Gastrocnemius medialis (tissue), 4 donors: ENCODE measurements around the gene GCNA. TPM values are rescaled to one million over a fixed set of nuclear protein-coding genes. Genes with fewer than 3 reads are reported as not detected.

Experiments used
- ATAC-seq, 2 donors: fragments of 150-250 bp; one replicate each; pipeline ENCODE4 v1.9.1; 2016
- DNase-seq, 2 donors: peaks; one replicate each; pipeline ENCODE4 v3.0.0-alpha.2; 2019
- H3K27ac ChIP-seq, 4 donors: fragments of 200-600 bp; sonication (generic); 1 replicate in 1 of 4; 2 replicates in 3 of 4; pipeline ENCODE4 v1.5.1; 2016 to 2018; ENCODE audit warnings: mild to moderate bottlenecking in 2 of 4, moderate library complexity in 1 of 4
- H3K27me3 ChIP-seq, 3 donors: fragments of 200-600 bp; sonication (generic) in 2 of 3; 1 replicate in 1 of 3; 2 replicates in 2 of 3; pipeline versions ENCODE4 v1.5.1 to v1.6.0; 2016 to 2019; ENCODE audit warnings: mild to moderate bottlenecking in 1 of 3, moderate library complexity in 1 of 3
- H3K36me3 ChIP-seq, 2 donors: fragments of 200-600 bp; sonication (generic) in 1 of 2; one replicate each; pipeline ENCODE4 v1.5.1; 2017 to 2018
- H3K4me1 ChIP-seq, 2 donors: fragments of 200-600 bp; sonication (generic) in 1 of 2; one replicate each; pipeline ENCODE4 v1.5.1; 2016 to 2017; ENCODE audit warnings: mild to moderate bottlenecking in 2 of 2
- H3K4me3 ChIP-seq, 4 donors: fragments of 200-600 bp; sonication (generic) in 3 of 4; 1 replicate in 1 of 4; 2 replicates in 3 of 4; pipeline ENCODE4 v1.5.1; 2016 to 2019; ENCODE audit warnings: mild to moderate bottlenecking in 2 of 4
- H3K9me3 ChIP-seq, 3 donors: fragments of 200-600 bp; sonication (generic) in 2 of 3; 1 replicate in 1 of 3; 2 replicates in 2 of 3; pipeline ENCODE4 v1.5.1; 2016 to 2019
- POLR2A ChIP-seq, 2 donors: fragments of 450-650 bp; IDR thresholded peaks; one replicate each; pipeline ENCODE4 v1.6.1; 2017; ENCODE audit warnings: antibody characterized with exemption in 2 of 2, mild to moderate bottlenecking in 2 of 2, moderate library complexity in 2 of 2
- in situ Hi-C, 4 donors: fragments of 200-750 bp; cut with MboI; loops; one replicate each; pipeline versions ENCODE4 v1.15.0 to v1.8.0; 2017; ENCODE audit warnings: low sequenced_read_pairs in 4 of 4
- intact Hi-C: fragments of 100-400 bp; cut with DNase I; formaldehyde crosslinking; loops from one replicate; pipeline ENCODE4 v1.15.1; 2023; ENCODE audit warnings: low total_unique reads
- total RNA-seq, 4 donors: library from RNA; depleted of rRNA; stranded (reverse); fragments of >200 nt; gene quantifications; one replicate each; pipeline versions ENCODE4 v1.1.0 to v1.2.3, GENCODE V29; 2016
- TF ChIP-seq, protein P1 (sequence below), 5 experiments: fragments of 450-650 bp in 3 of 5; fragments of 200-600 bp in 2 of 5; sonication (generic) in 2 of 5; IDR thresholded peaks in 4 of 5; conservative IDR thresholded peaks in 1 of 5; 1 replicate in 4 of 5; 2 replicates in 1 of 5; pipeline ENCODE4 v1.5.1; 2016 to 2019; ENCODE audit warnings: antibody characterized with exemption in 5 of 5, mild to moderate bottlenecking in 3 of 5, moderate library complexity in 3 of 5

Gene GCNA
- total RNA-seq, 4 donors from 2014 or later: 0.95 to 5.4 (median 1.4) TPM

DNA sequence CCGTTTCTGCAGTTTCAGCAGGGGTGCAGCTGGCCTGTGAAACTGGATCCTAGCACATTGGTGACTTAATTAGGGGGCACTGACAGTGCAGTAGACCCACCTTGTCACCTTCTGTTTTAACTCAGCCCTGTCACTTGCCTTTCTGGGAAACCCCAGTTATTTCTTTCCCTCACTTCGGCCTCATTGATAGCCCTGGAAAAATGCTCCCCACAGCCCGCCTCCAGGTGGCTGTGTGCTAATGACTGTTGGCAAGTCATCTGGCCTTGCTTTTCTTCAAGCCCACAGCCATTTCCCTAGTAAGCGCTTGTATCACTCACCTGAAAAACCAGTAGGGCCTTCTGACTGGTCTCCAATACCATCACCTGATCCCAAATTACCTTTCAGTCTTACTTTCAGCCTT, 36.8 kb downstream of the GCNA start:
- no peak for TF ChIP-seq POLR2A (IDR thresholded peaks at IDR 0.05)
- TF ChIP-seq, protein P1, sequence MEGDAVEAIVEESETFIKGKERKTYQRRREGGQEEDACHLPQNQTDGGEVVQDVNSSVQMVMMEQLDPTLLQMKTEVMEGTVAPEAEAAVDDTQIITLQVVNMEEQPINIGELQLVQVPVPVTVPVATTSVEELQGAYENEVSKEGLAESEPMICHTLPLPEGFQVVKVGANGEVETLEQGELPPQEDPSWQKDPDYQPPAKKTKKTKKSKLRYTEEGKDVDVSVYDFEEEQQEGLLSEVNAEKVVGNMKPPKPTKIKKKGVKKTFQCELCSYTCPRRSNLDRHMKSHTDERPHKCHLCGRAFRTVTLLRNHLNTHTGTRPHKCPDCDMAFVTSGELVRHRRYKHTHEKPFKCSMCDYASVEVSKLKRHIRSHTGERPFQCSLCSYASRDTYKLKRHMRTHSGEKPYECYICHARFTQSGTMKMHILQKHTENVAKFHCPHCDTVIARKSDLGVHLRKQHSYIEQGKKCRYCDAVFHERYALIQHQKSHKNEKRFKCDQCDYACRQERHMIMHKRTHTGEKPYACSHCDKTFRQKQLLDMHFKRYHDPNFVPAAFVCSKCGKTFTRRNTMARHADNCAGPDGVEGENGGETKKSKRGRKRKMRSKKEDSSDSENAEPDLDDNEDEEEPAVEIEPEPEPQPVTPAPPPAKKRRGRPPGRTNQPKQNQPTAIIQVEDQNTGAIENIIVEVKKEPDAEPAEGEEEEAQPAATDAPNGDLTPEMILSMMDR (IDR thresholded peaks at IDR 0.05 in 4 of 5, conservative IDR thresholded peaks at IDR 0.05 in 1 of 5): no peak
- in situ Hi-C loops (no loop called here), intact Hi-C loops (no loop called here)
- Histone ChIP-seq H3K4me3 (no peak overlapping the region), H3K36me3 (peaks cover 0 to 35% of the 10 kb centered on the region in 2 donors), H3K9me3 (no peaks in the 10 kb centered on the region), H3K27me3 (no peaks in the 10 kb centered on the region), H3K4me1 (no peaks in the 10 kb centered on the region), H3K27ac (no peak overlapping the region)
- no peak for ATAC-seq
- DNase-seq: no peak

DNA sequence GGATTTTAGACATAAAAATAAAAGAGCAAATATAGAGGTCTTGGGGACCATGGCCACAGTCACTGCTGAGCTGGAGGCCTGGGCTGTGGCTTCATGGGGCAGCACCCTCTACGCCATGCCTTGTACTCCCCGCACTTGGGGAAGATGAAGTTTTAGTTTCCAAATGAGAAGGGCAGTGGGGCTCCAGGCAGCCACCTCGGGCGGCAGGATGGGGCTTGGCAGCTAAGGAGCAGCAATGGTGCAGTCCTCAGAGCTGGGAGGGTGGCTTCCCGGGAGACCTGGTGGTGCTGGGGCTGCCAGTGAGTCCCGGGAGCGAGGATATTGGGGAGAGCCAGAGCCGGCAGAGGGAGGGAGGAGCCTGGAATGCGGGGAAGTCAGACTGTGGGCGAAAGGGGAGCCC, 37.7 kb downstream of the GCNA start:
- no peak for TF ChIP-seq POLR2A (IDR thresholded peaks at IDR 0.05)
- TF ChIP-seq, protein P1 (IDR thresholded peaks at IDR 0.05 in 4 of 5, conservative IDR thresholded peaks at IDR 0.05 in 1 of 5): no peak
- ATAC-seq (no peak), DNase-seq (no peak)
- intact Hi-C loops: no loop called here
- Histone ChIP-seq H3K4me1 (no peaks in the 10 kb centered on the region), H3K36me3 (peaks cover 0 to 26% of the 10 kb centered on the region in 2 donors), H3K27me3 (no peaks in the 10 kb centered on the region), H3K9me3 (no peaks in the 10 kb centered on the region), H3K4me3 (no peak overlapping the region), H3K27ac (no peak overlapping the region)
- in situ Hi-C loops: no loop called here

- ATAC-seq (peak in 1 of 2 donors; percentile 17), DNase-seq (no peak)
- Histone ChIP-seq H3K36me3 (peaks cover 0 to 16% of the 10 kb centered on the region in 2 donors), H3K9me3 (no peaks in the 10 kb centered on the region), H3K27ac (no peak overlapping the region), H3K4me3 (no peak overlapping the region), H3K4me1 (peaks cover 0 to under 1% of the 10 kb centered on the region in 2 donors), H3K27me3 (no peaks in the 10 kb centered on the region)
- TF ChIP-seq POLR2A (IDR thresholded peaks at IDR 0.05): no peak
- TF ChIP-seq, protein P1 (IDR thresholded peaks at IDR 0.05 in 4 of 5, conservative IDR thresholded peaks at IDR 0.05 in 1 of 5): no peak
- in situ Hi-C loops (no loop called here), intact Hi-C loops (no loop called here)
Observed at GRCh38 chrX:71616672-71617529, 38.7 kb downstream of the GCNA start.

- in situ Hi-C loops: no loop called here
- Histone ChIP-seq H3K9me3 (no peaks in the 10 kb centered on the region), H3K27me3 (no peaks in the 10 kb centered on the region), H3K4me1 (peaks cover 4 to 7% of the 10 kb centered on the region in 2 donors), H3K4me3 (no peak overlapping the region), H3K27ac (no peak overlapping the region), H3K36me3 (peaks cover 0 to 13% of the 10 kb centered on the region in 2 donors)
- intact Hi-C loops: no loop called here
- no peak for DNase-seq
- no peak for TF ChIP-seq POLR2A (IDR thresholded peaks at IDR 0.05)
- TF ChIP-seq, protein P1 (IDR thresholded peaks at IDR 0.05 in 4 of 5, conservative IDR thresholded peaks at IDR 0.05 in 1 of 5): no peak
- no peak for ATAC-seq
Observed at GRCh38 chrX:71617742-71618141, 39.5 kb downstream of the GCNA start.
